Activated T-cell treated with anti-CD3 and anti-CD28 coated beads, Interleukin-2, amount 50 U/mL, for 1 hour (primary cell): ENCODE data around the gene SMARCD1.
A peak's percentile ranks its signal among the peaks of the same experiment; 100 is the strongest.

Experiments used
- DNase-seq: peaks from one replicate; pipeline ENCODE4 v3.0.0-alpha.2; 2020

The SMARCD1 gene

DNA sequence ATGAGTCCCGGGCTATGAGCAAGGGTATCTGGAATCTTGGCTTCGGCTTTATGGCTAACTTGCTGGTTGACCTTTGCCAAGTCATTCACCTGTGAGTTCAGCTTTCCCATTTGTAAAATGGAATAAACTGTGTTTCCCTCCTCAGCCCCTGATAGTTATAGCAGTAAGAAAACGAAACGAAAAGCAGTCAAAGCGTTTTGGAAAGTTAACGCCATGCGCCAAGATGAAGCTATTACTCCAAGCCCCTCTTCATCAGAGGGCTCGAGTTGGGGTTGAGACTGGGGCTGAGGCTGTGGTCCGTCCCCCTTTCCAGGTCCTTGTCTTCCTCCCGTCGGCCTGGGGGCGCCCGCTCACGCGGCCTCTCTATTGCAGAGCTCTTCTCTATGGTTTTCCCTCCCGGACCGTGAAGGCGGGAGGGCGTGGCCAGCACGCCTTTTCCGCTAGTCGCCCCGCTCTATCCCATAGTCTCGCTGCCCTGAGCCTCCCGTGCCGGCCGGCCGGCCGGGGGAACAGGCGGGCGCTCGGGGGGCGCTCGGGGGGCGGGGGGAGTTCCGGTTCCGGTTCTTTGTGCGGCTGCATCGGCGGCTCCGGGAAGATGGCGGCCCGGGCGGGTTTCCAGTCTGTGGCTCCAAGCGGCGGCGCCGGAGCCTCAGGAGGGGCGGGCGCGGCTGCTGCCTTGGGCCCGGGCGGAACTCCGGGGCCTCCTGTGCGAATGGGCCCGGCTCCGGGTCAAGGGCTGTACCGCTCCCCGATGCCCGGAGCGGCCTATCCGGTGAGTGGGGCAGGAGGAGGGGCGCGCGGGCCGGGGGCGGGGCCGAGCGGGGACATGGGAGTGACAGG lies at the start of gene SMARCD1:
Gene SMARCD1, plus strand, starts transcription at position 568 of the 840 bp plus-strand sequence. Its CDS starts 28 bp downstream, at position 596.
- peak; percentile 86 for DNase-seq

- DNase-seq: no peak
These were observed 46.8 kb upstream of the SMARCD1 start for GRCh38 chr12:50038336-50038735.

DNA sequence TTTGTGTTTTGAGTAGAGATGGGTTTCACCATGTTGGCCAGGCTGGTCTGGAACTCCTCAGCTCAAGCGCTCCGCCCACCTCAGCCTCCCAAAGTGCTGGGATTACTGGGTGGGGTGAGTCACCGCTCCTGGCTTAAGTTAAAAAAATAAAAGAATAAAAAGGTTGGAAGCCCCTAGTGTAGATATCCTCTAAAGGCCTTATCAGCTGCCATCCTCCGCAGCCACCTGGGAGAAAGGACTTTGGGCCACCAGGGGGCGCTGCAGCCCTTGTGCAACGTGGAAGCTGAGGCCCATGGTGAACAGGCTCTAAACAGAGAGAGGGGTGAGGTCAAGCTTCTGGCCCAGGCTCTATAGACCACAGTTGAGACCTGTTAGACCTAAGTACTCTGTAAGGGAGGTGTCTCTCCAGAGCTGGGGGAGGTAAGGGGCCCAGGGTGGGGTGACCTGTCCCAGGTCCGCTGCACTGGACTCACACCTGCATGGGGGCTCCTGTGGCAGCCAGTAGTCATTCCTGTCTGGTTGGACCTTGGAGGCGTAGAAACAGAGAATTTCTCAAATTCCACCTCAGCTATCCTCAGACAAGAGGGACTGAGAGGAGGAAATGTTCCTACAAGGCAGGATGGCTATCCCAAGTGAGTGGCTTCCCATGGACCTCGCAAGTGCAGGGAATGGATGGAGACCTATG lies 45.8 kb upstream of the SMARCD1 start:
- peak; percentile 85 for DNase-seq

- DNase-seq: no peak
These were observed 44.5 kb upstream of the SMARCD1 start for GRCh38 chr12:50040657-50041056.

DNA sequence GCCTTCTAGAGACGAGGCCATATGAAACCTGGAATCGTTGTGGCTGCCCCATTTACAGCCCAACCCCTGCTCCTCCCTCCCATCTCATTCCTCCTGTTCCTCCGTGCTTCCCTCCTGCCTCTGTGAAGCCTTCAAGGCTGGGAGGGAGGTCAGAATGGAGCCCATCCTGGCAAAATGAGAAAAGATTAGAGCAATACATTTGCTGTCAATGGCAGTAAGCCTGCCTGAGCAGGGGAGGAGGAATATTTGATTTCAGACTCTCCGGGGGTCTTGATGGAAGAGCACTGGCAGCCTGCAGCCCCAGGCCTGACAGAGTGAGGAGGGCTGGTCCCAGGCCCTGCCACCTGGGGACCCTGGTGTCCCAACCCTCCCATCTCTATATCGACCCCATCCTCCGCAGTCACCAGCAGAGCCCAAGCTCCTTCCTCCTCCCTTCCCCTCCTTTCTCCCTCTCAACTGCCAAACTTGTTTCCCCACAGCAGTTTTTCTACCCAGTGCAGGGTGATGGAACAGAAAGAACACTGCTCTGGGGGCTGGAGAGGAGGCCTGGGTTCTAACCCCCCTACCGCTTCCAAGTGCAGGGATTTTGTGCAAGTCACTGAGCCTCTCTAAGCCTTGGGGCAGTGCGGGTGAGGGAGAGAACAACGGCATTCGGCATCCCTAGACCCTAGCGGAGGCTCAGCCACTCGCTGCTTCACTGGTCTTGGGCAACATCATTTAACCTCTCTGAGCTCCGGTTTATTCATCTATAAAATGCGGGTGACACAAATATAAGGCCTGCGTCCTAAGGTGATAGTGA lies 43.9 kb upstream of the SMARCD1 start:
- DNase-seq: no peak

DNA sequence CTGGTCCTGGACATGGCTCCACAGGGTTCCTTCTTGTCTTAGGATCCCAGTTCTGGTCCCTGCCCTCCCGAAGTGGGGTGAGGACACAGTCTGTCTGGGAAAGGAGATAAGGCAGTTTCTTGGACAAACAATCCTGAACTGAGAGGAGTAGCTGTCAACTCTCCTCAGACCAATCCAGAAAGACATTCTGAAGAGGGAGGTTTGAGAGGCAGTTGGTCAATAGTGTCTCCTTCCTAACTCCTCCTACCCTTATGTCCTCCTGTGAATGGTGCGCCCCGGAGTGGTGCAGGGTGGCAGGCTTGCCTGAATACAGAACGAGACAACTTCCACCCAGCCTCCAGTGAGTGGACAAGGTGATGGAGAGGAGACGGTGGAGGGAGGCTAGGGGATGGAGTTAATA lies 43.2 kb upstream of the SMARCD1 start:
- no peak for DNase-seq

DNA sequence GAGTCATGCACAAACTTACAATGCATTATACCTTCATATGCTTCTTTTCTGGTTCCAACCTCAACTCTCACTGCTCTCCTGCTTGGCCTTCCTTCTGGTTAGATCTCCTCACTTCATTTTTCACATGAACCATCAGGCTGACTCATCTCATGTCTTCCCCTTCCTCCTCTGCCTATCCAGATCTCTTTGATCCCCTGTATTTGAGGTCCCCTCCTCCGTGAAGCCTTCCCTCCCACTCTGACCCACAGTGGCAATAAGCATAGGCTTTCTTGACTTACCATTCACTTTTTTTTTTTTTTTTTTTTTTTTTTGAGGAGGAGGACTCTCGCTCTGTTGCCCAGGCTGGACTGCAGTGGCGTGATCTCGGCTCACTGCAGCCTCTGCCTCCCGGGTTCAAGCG lies 42.4 kb upstream of the SMARCD1 start:
- no peak for DNase-seq

- no peak for DNase-seq
These were observed 41.8 kb upstream of the SMARCD1 start for GRCh38 chr12:50043308-50043707.

DNA sequence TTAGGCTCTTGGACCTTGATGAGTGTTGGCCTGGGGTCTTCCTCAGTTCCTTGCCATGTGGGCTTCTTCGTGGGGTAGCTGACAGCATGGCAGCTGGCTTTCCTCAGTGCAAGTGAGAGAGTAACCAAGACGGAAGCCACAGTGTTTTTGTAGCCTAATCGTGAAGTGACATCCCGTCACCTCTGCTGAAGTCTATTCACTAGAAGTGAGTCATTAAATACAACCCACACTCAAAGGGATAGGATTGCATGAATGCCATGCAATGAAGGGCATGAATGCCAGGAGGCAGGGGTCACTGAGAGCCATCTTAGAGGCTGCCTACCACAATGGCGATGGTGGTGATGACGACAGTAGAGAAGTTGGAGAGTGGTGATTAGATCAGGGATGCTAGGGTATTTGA lies 41.3 kb upstream of the SMARCD1 start:
- no peak for DNase-seq

DNA sequence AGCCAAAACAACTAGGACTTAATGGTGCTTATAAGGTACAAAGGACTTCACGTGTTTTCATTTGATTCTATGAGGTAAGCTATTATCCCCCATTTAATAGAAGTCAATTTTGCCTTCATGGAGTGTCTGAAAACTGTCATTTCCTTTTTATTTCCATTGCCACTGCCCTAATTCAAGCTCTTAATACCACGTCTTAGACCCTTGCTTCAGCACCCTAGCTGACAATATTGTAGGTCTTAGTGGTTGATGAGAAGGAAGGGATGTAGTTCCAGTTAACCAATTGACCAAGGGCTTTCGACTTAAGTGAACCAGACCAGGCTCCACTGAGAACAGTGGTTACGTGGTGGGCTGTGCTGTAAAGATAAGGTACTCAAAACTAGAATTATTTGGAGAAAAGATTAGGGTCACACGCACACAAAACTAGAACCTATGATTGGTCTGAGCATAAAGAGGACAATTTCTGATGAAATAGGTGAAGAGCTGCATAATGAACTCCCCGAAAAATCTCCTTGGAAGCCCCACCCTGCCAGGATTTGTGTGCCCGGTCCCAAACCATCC lies 37.4 kb upstream of the SMARCD1 start:
- DNase-seq: no peak

DNA sequence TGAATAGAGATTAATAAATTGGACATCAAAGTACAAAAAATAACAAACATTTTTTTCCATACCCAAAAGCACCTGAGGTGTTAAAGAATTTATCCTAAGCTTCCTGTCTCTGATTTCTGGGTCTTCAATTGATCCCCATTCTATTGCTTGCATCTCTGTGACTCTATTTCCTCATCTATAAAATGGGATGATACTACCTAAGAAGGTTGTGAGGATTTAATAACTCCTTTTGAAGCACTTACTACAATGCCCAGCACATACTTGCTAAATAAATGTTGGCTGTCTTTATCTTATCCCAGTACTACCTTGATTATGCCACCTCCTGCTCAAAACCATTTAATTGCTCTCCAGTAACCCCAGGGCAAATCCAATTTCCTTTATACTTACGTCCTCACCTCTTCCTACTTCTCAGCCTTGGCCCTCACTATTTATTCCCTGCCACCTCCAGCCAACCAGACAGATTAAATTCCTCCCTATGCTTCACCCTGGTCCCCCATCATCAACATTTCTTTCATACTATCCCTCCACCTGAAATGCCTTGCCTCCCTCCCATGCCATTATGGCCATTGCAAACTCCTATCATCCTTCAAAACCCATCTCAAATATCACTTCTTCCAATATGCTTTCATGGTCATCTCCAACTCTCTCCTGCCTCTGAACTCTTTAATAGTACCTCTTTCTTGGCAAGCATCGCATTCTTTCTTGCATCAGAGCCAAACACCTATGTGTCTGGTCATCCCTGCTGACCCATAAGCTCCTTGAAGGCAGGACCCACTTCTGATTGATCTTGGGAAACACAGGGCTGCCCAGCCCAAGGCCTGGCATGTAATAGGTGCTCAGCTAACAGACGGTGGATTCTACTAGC lies 35.7 kb upstream of the SMARCD1 start:
- no peak for DNase-seq

- no peak for DNase-seq
These were observed 35.1 kb upstream of the SMARCD1 start for GRCh38 chr12:50050119-50050385.

- no peak for DNase-seq
These were observed 34.6 kb upstream of the SMARCD1 start for GRCh38 chr12:50050410-50051098.

DNA sequence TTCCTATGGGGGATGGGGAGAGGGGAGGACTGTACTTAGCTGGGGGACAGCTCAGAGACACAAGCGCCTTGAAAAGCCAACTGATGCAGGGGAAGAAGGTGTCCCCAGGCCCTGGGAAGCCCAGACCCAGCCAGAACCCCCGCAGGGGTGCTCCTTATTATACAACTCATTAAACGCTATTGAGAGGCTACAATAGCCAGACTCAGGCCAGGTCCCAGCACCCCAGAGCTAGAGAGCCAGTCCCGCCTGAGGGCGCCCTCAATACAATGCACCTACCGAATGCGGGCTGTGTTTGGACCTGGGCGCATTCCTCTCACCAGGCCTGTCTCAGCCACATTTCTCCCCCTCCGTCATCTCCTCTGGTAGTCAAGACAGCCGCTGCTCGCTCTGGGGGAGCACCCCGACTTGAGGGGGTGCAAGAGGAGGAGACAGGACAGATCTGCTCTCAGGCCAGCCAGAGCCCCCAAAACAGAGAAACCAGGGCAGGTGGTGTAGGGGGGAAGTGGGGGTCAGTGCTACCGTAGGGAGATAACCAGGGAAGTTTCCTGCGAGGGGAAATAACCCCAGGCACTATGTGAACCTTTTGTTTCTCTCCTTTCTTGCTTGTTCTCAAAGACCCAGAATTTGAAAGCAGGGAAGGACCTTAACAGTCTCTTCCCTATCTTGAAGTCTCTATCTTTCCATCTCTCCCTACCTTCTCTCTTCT lies 33.9 kb upstream of the SMARCD1 start:
- no peak for DNase-seq

DNA sequence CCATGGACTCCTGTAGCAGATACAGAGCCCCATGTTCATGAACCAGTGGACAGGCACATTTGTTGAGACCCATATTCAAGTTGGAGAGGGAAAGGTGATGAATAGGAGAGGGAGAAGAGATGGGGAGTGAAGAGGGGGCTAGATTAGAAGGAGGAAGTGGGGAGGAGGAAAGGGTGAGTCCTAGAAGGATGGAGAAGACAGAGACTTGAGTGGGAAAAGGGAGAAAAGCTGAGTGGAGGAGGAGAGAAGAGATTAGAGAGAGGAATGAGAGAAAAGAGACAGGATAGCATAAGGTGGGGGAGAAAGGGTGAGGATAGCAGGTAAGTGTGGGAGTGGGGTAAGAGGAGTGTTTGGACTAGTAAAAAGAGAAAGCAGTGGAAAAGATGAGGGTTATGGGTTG lies 32.6 kb upstream of the SMARCD1 start:
- DNase-seq: no peak

DNA sequence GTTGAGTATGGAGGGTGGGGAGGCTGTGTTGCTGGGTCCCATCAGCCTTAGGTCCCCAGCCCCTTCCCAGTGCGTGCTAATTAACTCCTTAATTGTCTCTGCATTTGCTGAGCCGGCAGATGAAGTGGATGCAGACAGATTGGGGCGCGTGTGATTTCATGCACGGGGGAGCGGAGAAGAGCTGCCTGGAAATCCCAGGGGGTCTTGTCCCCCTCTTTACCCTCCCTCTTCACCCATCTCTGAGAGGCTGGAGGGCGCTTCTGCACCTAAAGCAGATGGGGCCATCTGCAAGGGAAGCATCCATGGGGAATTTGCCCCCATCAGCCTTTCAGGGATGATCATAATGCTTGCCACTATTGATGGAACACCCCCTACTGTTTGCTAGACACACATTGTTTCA lies 32.2 kb upstream of the SMARCD1 start:
- no peak for DNase-seq

DNA sequence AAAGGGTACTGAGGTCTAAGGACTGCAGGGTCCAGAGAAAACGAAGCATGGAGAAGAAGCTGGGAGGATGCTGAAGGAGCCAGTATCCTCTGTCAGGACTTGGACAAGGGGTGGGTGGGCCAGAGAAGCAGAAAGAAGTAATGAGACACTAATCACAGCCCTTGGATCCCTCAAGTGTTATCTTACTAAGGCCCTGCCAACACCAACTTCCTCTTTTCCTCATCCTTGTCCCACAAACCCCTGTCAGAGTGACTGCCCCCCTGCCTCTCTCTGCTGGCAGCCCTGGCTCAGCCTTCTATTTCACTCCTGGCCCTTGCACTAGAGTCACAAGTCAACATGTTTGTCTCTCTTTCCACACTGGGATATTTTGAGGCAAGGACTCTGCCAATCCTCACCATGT lies 31.6 kb upstream of the SMARCD1 start:
- no peak for DNase-seq

- peak; percentile 70 for DNase-seq
These were observed 29.1 kb upstream of the SMARCD1 start for GRCh38 chr12:50055831-50056638.

- no peak for DNase-seq
These were observed 28.5 kb upstream of the SMARCD1 start for GRCh38 chr12:50056639-50056976.
